ENCODE measurements around the gene ALK.

DNA sequence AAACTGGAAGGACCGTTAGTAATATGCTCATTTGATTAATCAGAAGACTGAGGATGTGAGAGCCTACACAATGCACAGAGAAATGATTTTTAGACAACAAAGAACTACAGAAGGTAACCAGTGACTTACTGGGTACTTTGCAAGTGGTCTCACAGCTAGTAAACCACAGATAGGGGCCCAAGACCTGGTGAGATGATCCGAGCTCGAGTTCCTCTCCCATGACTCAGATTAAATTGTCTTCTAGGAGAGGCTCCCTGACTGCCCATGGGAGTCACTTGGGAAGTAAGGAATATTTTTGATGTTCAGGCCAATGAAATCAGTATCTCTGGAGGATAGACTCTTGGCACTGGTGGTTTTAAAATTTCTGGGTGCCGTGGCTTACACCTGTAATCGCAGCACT lies 586.0 kb downstream of the ALK start:
- TF ChIP-seq POLR2AphosphoS5 (IDR thresholded peaks at IDR 0.05; ENCODE audit: borderline replicate concordance, low read depth, low read length) (no peak), EZH2 (IDR thresholded peaks at IDR 0.05) (no peak)
